Activated CD4-positive, alpha-beta T cell treated with anti-CD3 and anti-CD28 coated beads for 48 hours (primary cell): ENCODE data around the gene BCAR3.

Experiments
- DNase-seq: peaks from one replicate; pipeline ENCODE4 v3.0.0-alpha.2; 2020

The BCAR3 gene

GRCh38 chr1:93528412-93528811 is 153.2 kb downstream of the BCAR3 start:
- no peak for DNase-seq

GRCh38 chr1:93526431-93526830 is 155.2 kb downstream of the BCAR3 start:
- DNase-seq = no peak

GRCh38 chr1:93525431-93525830 is 156.2 kb downstream of the BCAR3 start:
- no peak for DNase-seq

GRCh38 chr1:93522721-93523120 is 158.9 kb downstream of the BCAR3 start:
- no peak for DNase-seq

DNA sequence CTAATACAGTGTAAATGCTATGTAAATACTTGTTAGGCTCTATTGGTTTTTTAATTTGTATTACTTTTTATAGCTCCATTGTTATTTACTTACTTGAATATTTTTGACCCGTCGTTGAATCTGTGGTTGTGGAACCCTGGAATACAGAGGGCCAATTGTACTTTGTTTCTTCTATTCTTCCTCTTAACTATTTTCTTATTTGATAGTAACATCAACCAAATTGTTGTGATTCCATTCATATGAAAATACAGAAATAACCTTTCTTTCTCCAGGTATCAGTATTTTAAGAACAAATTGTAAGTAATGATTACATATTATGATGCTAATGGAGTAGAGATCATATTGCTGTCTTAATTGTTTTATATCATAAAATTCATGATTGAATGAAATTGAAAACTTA is 160.0 kb downstream of the BCAR3 start:
- no peak for DNase-seq

DNA sequence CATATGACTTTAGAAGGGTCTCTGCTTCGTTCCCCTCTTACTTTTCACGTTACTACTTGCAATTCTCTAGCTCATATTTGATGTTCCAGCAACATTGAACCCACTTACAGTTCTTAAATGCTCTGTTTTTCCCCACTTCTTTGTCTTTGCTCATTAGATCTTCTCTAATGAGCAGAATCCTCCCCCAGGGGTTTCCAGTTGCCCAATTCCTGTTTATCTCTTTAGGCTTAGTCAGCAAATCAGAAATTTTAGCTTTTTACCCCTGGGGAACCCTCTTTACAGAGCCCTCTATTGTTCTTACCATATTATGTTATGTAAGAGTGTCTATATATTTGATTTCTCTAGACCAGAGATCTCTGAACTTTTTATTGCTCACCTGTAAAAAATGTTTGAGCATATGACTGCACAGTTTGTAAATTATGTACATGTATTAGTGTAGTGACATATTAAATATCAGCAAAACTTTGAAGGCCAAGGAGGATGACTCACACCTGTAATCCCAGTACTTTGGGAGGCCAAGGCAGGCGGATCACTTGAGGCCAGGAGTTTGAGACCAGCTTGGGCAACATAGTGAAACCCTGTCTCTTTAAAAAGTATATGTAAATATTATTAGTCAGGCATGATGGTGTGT is 162.3 kb downstream of the BCAR3 start:
- no peak for DNase-seq

DNA sequence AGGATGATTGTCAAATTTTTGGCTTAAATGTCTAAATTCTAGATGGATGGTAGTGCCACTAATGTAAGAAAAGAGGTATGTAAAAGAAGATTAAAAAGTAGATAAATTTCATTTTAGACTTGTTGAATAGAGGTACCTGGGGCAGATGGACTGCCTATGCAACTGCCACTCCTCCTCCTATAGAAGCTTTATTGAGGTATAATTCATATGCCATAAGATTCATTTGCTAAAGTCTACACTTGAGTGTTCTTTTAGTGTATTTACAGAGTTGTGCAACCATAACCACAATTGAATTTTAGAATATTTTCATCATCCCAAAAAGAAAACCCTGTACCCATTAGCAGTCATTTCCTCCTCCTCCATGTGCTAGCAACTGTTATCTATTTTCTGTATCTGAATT is 163.1 kb downstream of the BCAR3 start:
- no peak for DNase-seq

DNA sequence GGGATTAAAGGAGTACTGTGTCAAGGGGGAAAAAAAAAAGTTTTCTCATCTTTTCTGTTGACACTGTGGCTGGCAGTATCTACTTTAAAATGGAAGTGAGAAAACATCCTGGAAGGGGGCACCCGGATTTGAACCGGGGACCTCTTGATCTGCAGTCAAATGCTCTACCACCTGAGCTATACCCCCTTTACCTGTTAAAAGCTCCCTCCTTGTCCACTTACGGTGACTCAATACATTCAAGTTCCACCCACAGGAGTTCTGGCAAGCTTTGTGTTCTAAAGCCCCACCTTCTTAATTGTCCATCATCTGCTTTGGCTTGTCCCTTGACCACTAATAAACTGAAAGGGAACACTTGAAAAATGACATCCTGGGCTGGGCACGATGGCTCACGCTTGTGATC is 165.5 kb downstream of the BCAR3 start:
- peak; percentile 13 for DNase-seq
